Endodermal cell (in vitro differentiated cells): Measurements from ENCODE around the gene PCBP3. TPM values are rescaled to one million over a fixed set of nuclear protein-coding genes. Genes with fewer than 3 reads are reported as not detected.
"Not testable (repeated sequence)": the region's sequence is repeated elsewhere in the genome, so short reads cannot be mapped to it uniquely, and the experiment has no call there.

Experiments used
- DNase-seq: peaks from one replicate; pipeline ENCODE4 v3.0.0-alpha.2; 2017
- H3K27ac ChIP-seq: 2 replicates; pipeline ENCODE4 v1.5.1; 2013; ENCODE audit warnings: mild to moderate bottlenecking, low read depth, low read length, moderate library complexity
- H3K27me3 ChIP-seq: 2 replicates; pipeline ENCODE4 v1.6.1; 2013; ENCODE audit warnings: mild to moderate bottlenecking, low read length, moderate library complexity; ENCODE audit not compliant: insufficient read depth, control insufficient read depth, poor library complexity, severe bottlenecking
- H3K36me3 ChIP-seq: 2 replicates; pipeline ENCODE4 v1.7.0; 2013; ENCODE audit warnings: mild to moderate bottlenecking, low read length, moderate library complexity; ENCODE audit not compliant: control insufficient read depth, insufficient read depth
- H3K4me1 ChIP-seq: one replicate; pipeline ENCODE4 v1.7.0; 2013; ENCODE audit warnings: low read length; ENCODE audit not compliant: control insufficient read depth, insufficient read depth
- H3K4me3 ChIP-seq: 2 replicates; pipeline ENCODE4 v1.5.1; 2013; ENCODE audit warnings: mild to moderate bottlenecking, low read length, moderate library complexity
- H3K9ac ChIP-seq: 2 replicates; pipeline ENCODE4 v1.6.1; 2013; ENCODE audit warnings: mild to moderate bottlenecking, low read length, moderate library complexity; ENCODE audit not compliant: poor library complexity, severe bottlenecking; ENCODE audit errors: extremely low read depth
- H3K9me3 ChIP-seq: 2 replicates; pipeline ENCODE4 v1.6.1; 2013; ENCODE audit warnings: mild to moderate bottlenecking, low read length, moderate library complexity; ENCODE audit not compliant: control insufficient read depth
- H3K27ac Mint-ChIP-seq: 2 replicates; pipeline ENCODE4 v1.8.0; 2020; ENCODE audit warnings: mixed read lengths
- H3K27me3 Mint-ChIP-seq: 2 replicates; pipeline ENCODE4 v1.8.0; 2021; ENCODE audit warnings: mild to moderate bottlenecking, mixed read lengths; ENCODE audit not compliant: insufficient read depth
- H3K36me3 Mint-ChIP-seq: 2 replicates; pipeline ENCODE4 v1.8.0; 2020; ENCODE audit warnings: low read depth, mixed read lengths
- H3K4me1 Mint-ChIP-seq: 2 replicates; pipeline ENCODE4 v1.8.0; 2020; ENCODE audit warnings: mixed read lengths
- H3K4me3 Mint-ChIP-seq: 2 replicates; pipeline ENCODE4 v1.8.0; 2020; ENCODE audit warnings: mild to moderate bottlenecking, moderate library complexity, mixed read lengths
- H3K9me3 Mint-ChIP-seq: 2 replicates; pipeline ENCODE4 v1.8.0; 2020; ENCODE audit warnings: mild to moderate bottlenecking, mixed read lengths
- WGBS, 2 experiments: methylation state at CpG; one replicate each; pipeline versions ENCODE4 v1.1.5 to v1.1.7; 2013; ENCODE audit warnings: missing lambda C conversion rate in 2 of 2, mixed read lengths in 1 of 2; ENCODE audit not compliant: insufficient coverage in 1 of 2, insufficient read length in 1 of 2; 5-methylcytosine and 5-hydroxymethylcytosine counted together
- total RNA-seq, 2 donors: library from RNA; stranded (reverse); fragmentation: NEBNext Ultra II Directional in 1 of 2; extraction: Animal tissue kit (Norgen Biotek cat#: 25700) in 1 of 2; gene quantifications; 2 replicates in 1 of 2; 3 replicates in 1 of 2; pipeline ENCODE4 v1.2.1, GENCODE V29; 2021
- TF ChIP-seq, protein P1 (sequence below): fragments of 200-600 bp; sonication (generic); conservative IDR thresholded peaks from 2 replicates; pipeline ENCODE4 v1.5.0; 2021; ENCODE audit warnings: antibody characterized with exemption, mild to moderate bottlenecking

Gene PCBP3
- total RNA-seq, 2 donors from 2014 or later = 2.1 to 10.6 TPM

DNA sequence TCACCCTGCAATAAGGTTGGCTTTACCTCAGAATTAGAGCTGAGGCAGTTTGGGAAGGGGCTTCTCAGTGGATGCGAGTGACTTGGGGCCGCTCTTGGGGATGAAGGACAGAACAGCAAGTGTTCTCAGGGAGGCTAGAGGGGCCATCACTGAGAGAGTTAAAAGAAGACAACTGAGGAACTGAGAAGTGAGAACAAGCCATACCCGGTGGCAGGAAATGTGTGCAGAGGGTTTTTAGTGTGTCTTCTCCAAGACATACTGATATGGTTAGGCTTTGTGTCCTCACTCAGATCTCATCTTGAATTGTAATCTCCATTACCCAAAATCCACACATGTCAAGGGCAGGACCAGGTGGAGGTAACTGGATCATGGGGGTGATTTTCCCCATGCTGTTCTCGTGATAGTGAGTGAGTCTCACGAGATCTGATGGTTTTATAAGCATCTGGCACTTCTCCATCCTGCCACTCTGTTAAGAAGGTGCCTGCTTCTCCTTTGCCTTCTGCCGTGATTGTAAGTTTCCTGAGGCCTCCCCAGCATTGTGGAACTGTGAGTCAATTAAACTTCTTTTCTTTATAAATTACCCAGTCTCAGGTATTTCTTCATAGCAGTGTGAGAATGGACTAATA, 75.8 kb downstream of the PCBP3 start:
- Mint-ChIP-seq H3K9me3 (no peaks in the 10 kb centered on the region), H3K4me1 (peaks cover under 1% of the 10 kb centered on the region), H3K27ac (no peak overlapping the region), H3K4me3 (no peak overlapping the region), H3K36me3 (no peaks in the 10 kb centered on the region), H3K27me3 (no peaks in the 10 kb centered on the region)
- no peaks in the 10 kb centered on the region for H3K4me1 ChIP-seq
- no peaks in the 10 kb centered on the region for H3K9me3 ChIP-seq
- no peak overlapping the region for H3K4me3 ChIP-seq
- DNase-seq = no peak
- no peaks in the 10 kb centered on the region for H3K27me3 ChIP-seq
- TF ChIP-seq, protein P1, sequence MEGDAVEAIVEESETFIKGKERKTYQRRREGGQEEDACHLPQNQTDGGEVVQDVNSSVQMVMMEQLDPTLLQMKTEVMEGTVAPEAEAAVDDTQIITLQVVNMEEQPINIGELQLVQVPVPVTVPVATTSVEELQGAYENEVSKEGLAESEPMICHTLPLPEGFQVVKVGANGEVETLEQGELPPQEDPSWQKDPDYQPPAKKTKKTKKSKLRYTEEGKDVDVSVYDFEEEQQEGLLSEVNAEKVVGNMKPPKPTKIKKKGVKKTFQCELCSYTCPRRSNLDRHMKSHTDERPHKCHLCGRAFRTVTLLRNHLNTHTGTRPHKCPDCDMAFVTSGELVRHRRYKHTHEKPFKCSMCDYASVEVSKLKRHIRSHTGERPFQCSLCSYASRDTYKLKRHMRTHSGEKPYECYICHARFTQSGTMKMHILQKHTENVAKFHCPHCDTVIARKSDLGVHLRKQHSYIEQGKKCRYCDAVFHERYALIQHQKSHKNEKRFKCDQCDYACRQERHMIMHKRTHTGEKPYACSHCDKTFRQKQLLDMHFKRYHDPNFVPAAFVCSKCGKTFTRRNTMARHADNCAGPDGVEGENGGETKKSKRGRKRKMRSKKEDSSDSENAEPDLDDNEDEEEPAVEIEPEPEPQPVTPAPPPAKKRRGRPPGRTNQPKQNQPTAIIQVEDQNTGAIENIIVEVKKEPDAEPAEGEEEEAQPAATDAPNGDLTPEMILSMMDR = no peak
- no peak overlapping the region for H3K9ac ChIP-seq
- H3K27ac ChIP-seq = no peak overlapping the region
- 94 to 95% methylated on average over 4 to 6 of the region's 6 CpGs for WGBS, 2 experiments
- H3K36me3 ChIP-seq = no peaks in the 10 kb centered on the region

GRCh38 chr21:45720204-45720603, 76.7 kb downstream of the PCBP3 start:
- H3K9me3 Mint-ChIP-seq, H3K36me3 ChIP-seq, H3K4me1 Mint-ChIP-seq, H3K4me3 Mint-ChIP-seq, H3K36me3 Mint-ChIP-seq, H3K27ac ChIP-seq, H3K4me3 ChIP-seq, H3K27me3 ChIP-seq, H3K9ac ChIP-seq, H3K4me1 ChIP-seq, H3K27ac Mint-ChIP-seq, DNase-seq, H3K9me3 ChIP-seq, H3K27me3 Mint-ChIP-seq: not testable (repeated sequence)
- WGBS, 2 experiments = 78% methylated on average over 1 of the region's 1 CpG; no CpG with 5 or more reads in 1 of the 2 experiments

DNA sequence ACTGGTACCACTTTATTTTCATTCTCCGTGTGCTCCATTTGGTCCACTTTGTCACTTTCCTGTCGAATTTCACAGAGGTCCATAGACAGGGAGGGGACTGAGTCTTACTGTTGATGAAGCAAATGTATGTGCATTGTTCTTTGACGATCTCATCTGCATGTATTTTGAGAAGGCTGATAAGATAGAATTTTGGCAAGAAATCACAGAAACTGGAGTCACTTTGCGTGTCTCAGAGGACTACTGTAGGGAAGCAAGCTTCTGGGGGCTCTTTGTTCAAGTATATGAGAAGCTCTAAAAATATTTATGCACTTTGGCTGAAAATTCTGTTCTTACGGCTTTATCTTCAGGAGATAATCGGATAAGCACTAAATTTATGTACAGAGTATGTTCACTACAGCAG, 78.1 kb downstream of the PCBP3 start:
- 91 to 95% methylated on average over 4 to 5 of the region's 6 CpGs for WGBS, 2 experiments
- H3K9me3 ChIP-seq = no peaks in the 10 kb centered on the region
- no peak overlapping the region for H3K9ac ChIP-seq
- no peaks in the 10 kb centered on the region for H3K27me3 ChIP-seq
- Mint-ChIP-seq H3K4me3 (no peak overlapping the region), H3K9me3 (no peaks in the 10 kb centered on the region), H3K36me3 (no peaks in the 10 kb centered on the region), H3K27ac (no peak overlapping the region), H3K4me1 (peaks cover 2% of the 10 kb centered on the region), H3K27me3 (no peaks in the 10 kb centered on the region)
- TF ChIP-seq, protein P1 = no peak
- H3K4me3 ChIP-seq = no peak overlapping the region
- no peak for DNase-seq
- H3K36me3 ChIP-seq = no peaks in the 10 kb centered on the region
- H3K4me1 ChIP-seq = no peaks in the 10 kb centered on the region
- no peak overlapping the region for H3K27ac ChIP-seq
